GM23338 (cell line): ENCODE results near the gene CHD9. TPM values are rescaled to one million over a fixed set of nuclear protein-coding genes. Genes with fewer than 3 reads are reported as not detected.
A peak's percentile ranks its signal among the peaks of the same experiment; 100 is the strongest.

ENCODE experiments used
- ATAC-seq: fragments of 200-7000 bp; cut with Tn5 transposase; 3 replicates; pipeline ENCODE4 v1.9.1; 2020
- DNase-seq: peaks from one replicate; pipeline ENCODE4 v3.0.0-alpha.2; 2015; ENCODE audit warnings: low spot score
- H2AFZ ChIP-seq: fragments of 200-600 bp; sonication (generic); 2 replicates; pipeline ENCODE4 v1.8.0; 2016; ENCODE audit warnings: antibody characterized with exemption, mild to moderate bottlenecking, moderate library complexity
- H3F3A ChIP-seq: fragments of 200-600 bp; sonication (generic); replicated peaks from 2 replicates; pipeline ENCODE4 v1.8.0; 2017; ENCODE audit warnings: antibody characterized with exemption, mixed run types, low read depth
- H3K27ac ChIP-seq: fragments of 200-600 bp; sonication (generic); 2 replicates; pipeline ENCODE4 v1.6.1; 2016; ENCODE audit warnings: low read depth
- H3K27me3 ChIP-seq: fragments of 200-600 bp; sonication (generic); 2 replicates; pipeline ENCODE4 v1.8.0; 2016; ENCODE audit warnings: mild to moderate bottlenecking, mixed run types, moderate library complexity; ENCODE audit not compliant: insufficient read depth
- H3K36me3 ChIP-seq: fragments of 200-600 bp; sonication (generic); 2 replicates; pipeline ENCODE4 v1.8.0; 2016; ENCODE audit warnings: mild to moderate bottlenecking; ENCODE audit not compliant: insufficient read depth
- H3K4me1 ChIP-seq: fragments of 200-600 bp; sonication (generic); 2 replicates; pipeline ENCODE4 v1.8.0; 2016; ENCODE audit warnings: mild to moderate bottlenecking, moderate library complexity; ENCODE audit not compliant: insufficient read depth
- H3K4me2 ChIP-seq: fragments of 200-600 bp; sonication (generic); 2 replicates; pipeline ENCODE4 v1.7.1; 2017; ENCODE audit warnings: mixed run types
- H3K4me3 ChIP-seq: fragments of 200-600 bp; sonication (generic); 2 replicates; pipeline ENCODE4 v1.6.1; 2016; ENCODE audit warnings: mixed run types
- H3K79me2 ChIP-seq: fragments of 200-600 bp; sonication (generic); replicated peaks from 2 replicates; pipeline ENCODE4 v1.8.0; 2017; ENCODE audit warnings: mild to moderate bottlenecking; ENCODE audit not compliant: insufficient read depth
- H3K9me2 ChIP-seq: fragments of 200-600 bp; sonication (generic); 2 replicates; pipeline ENCODE4 v1.8.0; 2017; ENCODE audit not compliant: insufficient read depth
- H4K20me1 ChIP-seq: fragments of 200-600 bp; sonication (generic); replicated peaks from 2 replicates; pipeline ENCODE4 v1.8.0; 2017; ENCODE audit warnings: mild to moderate bottlenecking; ENCODE audit not compliant: insufficient read depth
- H3K27ac Mint-ChIP-seq: 2 replicates; pipeline ENCODE4 v1.8.0; 2020; ENCODE audit warnings: inconsistent platforms, mild to moderate bottlenecking, moderate library complexity, mixed read lengths
- H3K27me3 Mint-ChIP-seq: 3 replicates; pipeline ENCODE4 v1.8.0; 2022; ENCODE audit warnings: low read depth, mild to moderate bottlenecking, moderate library complexity, mixed read lengths, inconsistent platforms; ENCODE audit not compliant: insufficient read depth, poor library complexity
- H3K36me3 Mint-ChIP-seq: 3 replicates; pipeline ENCODE4 v1.8.0; 2021; ENCODE audit warnings: low read depth, mild to moderate bottlenecking, inconsistent platforms, moderate library complexity, mixed read lengths
- H3K4me1 Mint-ChIP-seq: 3 replicates; pipeline ENCODE4 v1.8.0; 2020; ENCODE audit warnings: mild to moderate bottlenecking, inconsistent platforms, mixed read lengths
- H3K4me3 Mint-ChIP-seq: 3 replicates; pipeline ENCODE4 v1.8.0; 2021; ENCODE audit warnings: moderate library complexity, mild to moderate bottlenecking, inconsistent platforms, mixed read lengths
- H3K9me3 Mint-ChIP-seq: 3 replicates; pipeline ENCODE4 v1.8.0; 2020; ENCODE audit warnings: moderate library complexity, mild to moderate bottlenecking, inconsistent platforms, mixed read lengths
- CREB1 ChIP-seq: fragments of 250-450 bp; sonication (Bioruptor Pico); IDR thresholded peaks from 2 replicates; pipeline ENCODE4 v1.5.0; 2020; ENCODE audit warnings: low read depth, mild to moderate bottlenecking, moderate library complexity
- CTCF ChIP-seq, 2 experiments: fragments of 200-600 bp in 1 of 2; sonication (generic) in 1 of 2; conservative IDR thresholded peaks; 2 replicates each; pipeline versions ENCODE4 v1.5.1 to v1.6.1; 2016 to 2017; ENCODE audit warnings: antibody characterized with exemption in 2 of 2, low read depth in 2 of 2, mild to moderate bottlenecking in 2 of 2, moderate library complexity in 1 of 2
- EZH2 ChIP-seq: fragments of 200-600 bp; sonication (generic); IDR thresholded peaks from one replicate; pipeline ENCODE4 v1.8.0; 2017; ENCODE audit warnings: antibody characterized with exemption, mild to moderate bottlenecking, low read depth; ENCODE audit not compliant: unreplicated experiment
- EZH2phosphoT487 ChIP-seq: fragments of 200-600 bp; sonication (generic); IDR thresholded peaks from one replicate; pipeline ENCODE4 v1.8.1; 2018; ENCODE audit warnings: antibody characterized with exemption; ENCODE audit not compliant: unreplicated experiment
- JUNB ChIP-seq: IDR thresholded peaks from one replicate; pipeline ENCODE4 v1.6.1; 2016; ENCODE audit warnings: antibody characterized with exemption; ENCODE audit not compliant: unreplicated experiment
- NANOG ChIP-seq: IDR thresholded peaks from 2 replicates; pipeline ENCODE4 v1.6.1; 2016; ENCODE audit warnings: antibody characterized with exemption, borderline replicate concordance
- POLR2AphosphoS5 ChIP-seq: IDR thresholded peaks from 2 replicates; pipeline ENCODE4 v1.6.1; 2016; ENCODE audit warnings: antibody characterized with exemption, low read depth
- STAT1 ChIP-seq: IDR thresholded peaks from one replicate; pipeline ENCODE4 v1.6.1; 2016; ENCODE audit warnings: antibody characterized with exemption; ENCODE audit not compliant: unreplicated experiment
- ZNF114 ChIP-seq: fragments of 250-450 bp; sonication (Bioruptor Pico); IDR thresholded peaks from 2 replicates; pipeline ENCODE4 v1.5.0; 2020; ENCODE audit warnings: mild to moderate bottlenecking, moderate library complexity
- ZNF331 ChIP-seq: fragments of 250-450 bp; sonication (Bioruptor Pico); IDR thresholded peaks from 2 replicates; pipeline ENCODE4 v1.5.0; 2020; ENCODE audit warnings: low read depth, mild to moderate bottlenecking, moderate library complexity
- polyA plus RNA-seq: library from polyadenylated mRNA; unstranded; fragments of >200 nt; fragmentation: Nextera tagmentation; extraction: Ambion mirVana; gene quantifications from 2 replicates; pipeline ENCODE4 v1.2.1, GENCODE V29; 2016
- total RNA-seq: library from RNA; depleted of rRNA; stranded (reverse); fragments of >200 nt; shearing (Covaris generic); gene quantifications from 2 replicates; pipeline ENCODE4 v1.2.3, GENCODE V29; 2014
- TF ChIP-seq, protein P1 (sequence below): IDR thresholded peaks from 2 replicates; pipeline ENCODE4 v1.6.1; 2016; ENCODE audit warnings: antibody characterized with exemption
- TF ChIP-seq, protein P2 (sequence below): IDR thresholded peaks from one replicate; pipeline ENCODE4 v1.6.1; 2018; ENCODE audit warnings: antibody characterized with exemption; ENCODE audit not compliant: unreplicated experiment
- TF ChIP-seq, protein P3 (sequence below): fragments of 250-450 bp; sonication (Bioruptor Pico); IDR thresholded peaks from 2 replicates; pipeline ENCODE4 v1.5.0; 2020; ENCODE audit warnings: mild to moderate bottlenecking, moderate library complexity

CHD9 gene
- total and polyA plus RNA-seq, 2 experiments from 2014 or later: 18.8 to 46.6 TPM

DNA sequence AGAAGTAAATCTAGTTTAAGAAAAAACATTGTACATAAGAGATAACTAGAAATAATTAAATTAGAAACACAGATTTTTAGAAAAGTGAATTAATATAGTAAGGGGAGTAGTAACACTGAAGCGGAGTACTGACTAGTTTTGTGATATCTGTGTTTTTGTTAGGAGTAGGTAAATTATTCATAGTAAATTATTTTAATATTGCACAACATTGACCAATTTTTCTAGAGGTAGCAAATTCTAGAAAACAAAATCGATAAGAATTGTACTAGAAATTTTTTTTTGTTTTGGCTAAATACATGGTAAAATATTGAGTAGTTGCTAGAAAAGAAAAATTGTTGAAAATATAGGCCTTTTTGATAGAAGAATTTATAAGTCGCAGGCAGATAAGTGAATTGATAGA, 156.5 kb downstream of the CHD9 start:
- Mint-ChIP-seq H3K9me3 (no peaks in the 10 kb centered on the region), H3K4me3 (peak overlapping the region; percentile 66), H3K4me1 (peaks cover 17% of the 10 kb centered on the region; the same call in 2 of the 3 replicates), H3K27me3 (no peaks in the 10 kb centered on the region), H3K27ac (no peak overlapping the region), H3K36me3 (peaks cover 45% of the 10 kb centered on the region)
- H4K20me1 ChIP-seq: no peaks in the 10 kb centered on the region
- no peaks in the 10 kb centered on the region for H3K9me2 ChIP-seq
- H3K4me1 ChIP-seq: 0 out of 2 replicates have a peak, but pooled peaks cover 4% of the 10 kb centered on the region
- H3K36me3 ChIP-seq: no peaks in the 10 kb centered on the region
- no peak overlapping the region for H3K4me2 ChIP-seq
- peaks cover 14% of the 10 kb centered on the region; the same call in 1 of the 2 replicates for H3K79me2 ChIP-seq
- no peak overlapping the region for H3K27ac ChIP-seq
- H3F3A ChIP-seq: no peaks in the 10 kb centered on the region
- ATAC-seq (no peak), DNase-seq (no peak)
- H2AFZ ChIP-seq: no peak overlapping the region
- no peaks in the 10 kb centered on the region for H3K27me3 ChIP-seq
- no peak overlapping the region for H3K4me3 ChIP-seq
- TF ChIP-seq CTCF (conservative IDR thresholded peaks at IDR 0.05; ENCODE audit: low read depth in 2 of 2): no peak
- TF ChIP-seq NANOG: no peak
- no peak for TF ChIP-seq ZNF331 (CRISPR knock-in tag)
- TF ChIP-seq, protein P1, sequence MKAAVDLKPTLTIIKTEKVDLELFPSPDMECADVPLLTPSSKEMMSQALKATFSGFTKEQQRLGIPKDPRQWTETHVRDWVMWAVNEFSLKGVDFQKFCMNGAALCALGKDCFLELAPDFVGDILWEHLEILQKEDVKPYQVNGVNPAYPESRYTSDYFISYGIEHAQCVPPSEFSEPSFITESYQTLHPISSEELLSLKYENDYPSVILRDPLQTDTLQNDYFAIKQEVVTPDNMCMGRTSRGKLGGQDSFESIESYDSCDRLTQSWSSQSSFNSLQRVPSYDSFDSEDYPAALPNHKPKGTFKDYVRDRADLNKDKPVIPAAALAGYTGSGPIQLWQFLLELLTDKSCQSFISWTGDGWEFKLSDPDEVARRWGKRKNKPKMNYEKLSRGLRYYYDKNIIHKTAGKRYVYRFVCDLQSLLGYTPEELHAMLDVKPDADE: no peak
- no peak for TF ChIP-seq EZH2
- TF ChIP-seq, protein P2, sequence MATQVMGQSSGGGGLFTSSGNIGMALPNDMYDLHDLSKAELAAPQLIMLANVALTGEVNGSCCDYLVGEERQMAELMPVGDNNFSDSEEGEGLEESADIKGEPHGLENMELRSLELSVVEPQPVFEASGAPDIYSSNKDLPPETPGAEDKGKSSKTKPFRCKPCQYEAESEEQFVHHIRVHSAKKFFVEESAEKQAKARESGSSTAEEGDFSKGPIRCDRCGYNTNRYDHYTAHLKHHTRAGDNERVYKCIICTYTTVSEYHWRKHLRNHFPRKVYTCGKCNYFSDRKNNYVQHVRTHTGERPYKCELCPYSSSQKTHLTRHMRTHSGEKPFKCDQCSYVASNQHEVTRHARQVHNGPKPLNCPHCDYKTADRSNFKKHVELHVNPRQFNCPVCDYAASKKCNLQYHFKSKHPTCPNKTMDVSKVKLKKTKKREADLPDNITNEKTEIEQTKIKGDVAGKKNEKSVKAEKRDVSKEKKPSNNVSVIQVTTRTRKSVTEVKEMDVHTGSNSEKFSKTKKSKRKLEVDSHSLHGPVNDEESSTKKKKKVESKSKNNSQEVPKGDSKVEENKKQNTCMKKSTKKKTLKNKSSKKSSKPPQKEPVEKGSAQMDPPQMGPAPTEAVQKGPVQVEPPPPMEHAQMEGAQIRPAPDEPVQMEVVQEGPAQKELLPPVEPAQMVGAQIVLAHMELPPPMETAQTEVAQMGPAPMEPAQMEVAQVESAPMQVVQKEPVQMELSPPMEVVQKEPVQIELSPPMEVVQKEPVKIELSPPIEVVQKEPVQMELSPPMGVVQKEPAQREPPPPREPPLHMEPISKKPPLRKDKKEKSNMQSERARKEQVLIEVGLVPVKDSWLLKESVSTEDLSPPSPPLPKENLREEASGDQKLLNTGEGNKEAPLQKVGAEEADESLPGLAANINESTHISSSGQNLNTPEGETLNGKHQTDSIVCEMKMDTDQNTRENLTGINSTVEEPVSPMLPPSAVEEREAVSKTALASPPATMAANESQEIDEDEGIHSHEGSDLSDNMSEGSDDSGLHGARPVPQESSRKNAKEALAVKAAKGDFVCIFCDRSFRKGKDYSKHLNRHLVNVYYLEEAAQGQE: no peak
- no peak for TF ChIP-seq ZNF114 (CRISPR knock-in tag)
- TF ChIP-seq EZH2phosphoT487: no peak
- no peak for TF ChIP-seq STAT1
- TF ChIP-seq JUNB: no peak
- TF ChIP-seq, protein P3, sequence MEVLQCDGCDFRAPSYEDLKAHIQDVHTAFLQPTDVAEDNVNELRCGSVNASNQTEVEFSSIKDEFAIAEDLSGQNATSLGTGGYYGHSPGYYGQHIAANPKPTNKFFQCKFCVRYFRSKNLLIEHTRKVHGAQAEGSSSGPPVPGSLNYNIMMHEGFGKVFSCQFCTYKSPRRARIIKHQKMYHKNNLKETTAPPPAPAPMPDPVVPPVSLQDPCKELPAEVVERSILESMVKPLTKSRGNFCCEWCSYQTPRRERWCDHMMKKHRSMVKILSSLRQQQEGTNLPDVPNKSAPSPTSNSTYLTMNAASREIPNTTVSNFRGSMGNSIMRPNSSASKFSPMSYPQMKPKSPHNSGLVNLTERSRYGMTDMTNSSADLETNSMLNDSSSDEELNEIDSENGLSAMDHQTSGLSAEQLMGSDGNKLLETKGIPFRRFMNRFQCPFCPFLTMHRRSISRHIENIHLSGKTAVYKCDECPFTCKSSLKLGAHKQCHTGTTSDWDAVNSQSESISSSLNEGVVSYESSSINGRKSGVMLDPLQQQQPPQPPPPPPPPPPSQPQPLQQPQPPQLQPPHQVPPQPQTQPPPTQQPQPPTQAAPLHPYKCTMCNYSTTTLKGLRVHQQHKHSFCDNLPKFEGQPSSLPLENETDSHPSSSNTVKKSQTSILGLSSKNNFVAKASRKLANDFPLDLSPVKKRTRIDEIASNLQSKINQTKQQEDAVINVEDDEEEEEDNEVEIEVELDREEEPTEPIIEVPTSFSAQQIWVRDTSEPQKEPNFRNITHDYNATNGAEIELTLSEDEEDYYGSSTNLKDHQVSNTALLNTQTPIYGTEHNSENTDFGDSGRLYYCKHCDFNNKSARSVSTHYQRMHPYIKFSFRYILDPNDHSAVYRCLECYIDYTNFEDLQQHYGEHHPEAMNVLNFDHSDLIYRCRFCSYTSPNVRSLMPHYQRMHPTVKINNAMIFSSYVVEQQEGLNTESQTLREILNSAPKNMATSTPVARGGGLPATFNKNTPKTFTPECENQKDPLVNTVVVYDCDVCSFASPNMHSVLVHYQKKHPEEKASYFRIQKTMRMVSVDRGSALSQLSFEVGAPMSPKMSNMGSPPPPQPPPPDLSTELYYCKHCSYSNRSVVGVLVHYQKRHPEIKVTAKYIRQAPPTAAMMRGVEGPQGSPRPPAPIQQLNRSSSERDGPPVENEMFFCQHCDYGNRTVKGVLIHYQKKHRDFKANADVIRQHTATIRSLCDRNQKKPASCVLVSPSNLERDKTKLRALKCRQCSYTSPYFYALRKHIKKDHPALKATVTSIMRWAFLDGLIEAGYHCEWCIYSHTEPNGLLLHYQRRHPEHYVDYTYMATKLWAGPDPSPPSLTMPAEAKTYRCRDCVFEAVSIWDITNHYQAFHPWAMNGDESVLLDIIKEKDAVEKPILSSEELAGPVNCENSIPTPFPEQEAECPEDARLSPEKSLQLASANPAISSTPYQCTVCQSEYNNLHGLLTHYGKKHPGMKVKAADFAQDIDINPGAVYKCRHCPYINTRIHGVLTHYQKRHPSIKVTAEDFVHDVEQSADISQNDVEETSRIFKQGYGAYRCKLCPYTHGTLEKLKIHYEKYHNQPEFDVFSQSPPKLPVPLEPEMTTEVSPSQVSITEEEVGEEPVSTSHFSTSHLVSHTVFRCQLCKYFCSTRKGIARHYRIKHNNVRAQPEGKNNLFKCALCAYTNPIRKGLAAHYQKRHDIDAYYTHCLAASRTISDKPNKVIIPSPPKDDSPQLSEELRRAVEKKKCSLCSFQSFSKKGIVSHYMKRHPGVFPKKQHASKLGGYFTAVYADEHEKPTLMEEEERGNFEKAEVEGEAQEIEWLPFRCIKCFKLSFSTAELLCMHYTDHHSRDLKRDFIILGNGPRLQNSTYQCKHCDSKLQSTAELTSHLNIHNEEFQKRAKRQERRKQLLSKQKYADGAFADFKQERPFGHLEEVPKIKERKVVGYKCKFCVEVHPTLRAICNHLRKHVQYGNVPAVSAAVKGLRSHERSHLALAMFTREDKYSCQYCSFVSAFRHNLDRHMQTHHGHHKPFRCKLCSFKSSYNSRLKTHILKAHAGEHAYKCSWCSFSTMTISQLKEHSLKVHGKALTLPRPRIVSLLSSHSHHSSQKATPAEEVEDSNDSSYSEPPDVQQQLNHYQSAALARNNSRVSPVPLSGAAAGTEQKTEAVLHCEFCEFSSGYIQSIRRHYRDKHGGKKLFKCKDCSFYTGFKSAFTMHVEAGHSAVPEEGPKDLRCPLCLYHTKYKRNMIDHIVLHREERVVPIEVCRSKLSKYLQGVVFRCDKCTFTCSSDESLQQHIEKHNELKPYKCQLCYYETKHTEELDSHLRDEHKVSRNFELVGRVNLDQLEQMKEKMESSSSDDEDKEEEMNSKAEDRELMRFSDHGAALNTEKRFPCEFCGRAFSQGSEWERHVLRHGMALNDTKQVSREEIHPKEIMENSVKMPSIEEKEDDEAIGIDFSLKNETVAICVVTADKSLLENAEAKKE (CRISPR knock-in tag): no peak
- TF ChIP-seq CREB1: no peak
- TF ChIP-seq POLR2AphosphoS5: no peak
